K562 (cell line): ENCODE data around the gene USP7. TPM values are rescaled to one million over a fixed set of nuclear protein-coding genes. Genes with fewer than 3 reads are reported as not detected.

Experiments used
- ATAC-seq: fragments of 200-7000 bp; cut with Tn5 transposase; 3 replicates; pipeline ENCODE4 v1.9.1; 2020; ENCODE audit warnings: moderate library complexity
- BruUV-seq: library from RNA; stranded (reverse); fragments of 400-500 nt; replicated peaks from 2 replicates; lab custom pipeline; 2021; lab: Mats Ljungman, UMichigan
- CTCF ChIA-PET: fragments of 300-600 bp; formaldehyde crosslinking; extraction: SDS; loops from one replicate; lab custom pipeline; 2021; ENCODE audit warnings: low intra/inter-chr PET ratio; lab: Yijun Ruan, JAX
- POLR2A ChIA-PET: fragments of 300-600, 350-650 bp; sonication (Branson Sonifier 250); formaldehyde crosslinking; extraction: SDS; loops from one replicate; lab custom pipeline; 2021; ENCODE audit warnings: antibody characterized with exemption, inconsistent platforms; lab: Yijun Ruan, JAX
- DNase-seq, 4 experiments: peaks; one replicate each; pipeline versions ENCODE4 v3.0.0 to v3.0.0-alpha.2; 2011 to 2018; ENCODE audit warnings: low spot score in 3 of 4, mixed read lengths in 3 of 4; ENCODE audit errors: extremely low read depth in 1 of 4
- FAIRE-seq: peaks from 2 replicates; lab custom pipeline; 2011; peaks lifted over from hg19 to GRCh38; lab: Jason Lieb, UNC
- H2AFZ ChIP-seq: 2 replicates; pipeline ENCODE4 v1.6.0; 2011; ENCODE audit warnings: low read depth, low read length, control low read depth, inconsistent platforms
- H3K27ac ChIP-seq: fragments of 200-600 bp; 3 replicates; pipeline ENCODE4 v1.8.0; 2011; ENCODE audit warnings: low read depth, mild to moderate bottlenecking, control low read depth, inconsistent platforms, low read length, moderate library complexity, mixed read lengths; ENCODE audit errors: extremely low read depth
- H3K27me3 ChIP-seq, 2 experiments: fragments of 300-600 bp in 1 of 2; 2 replicates in 1 of 2; 3 replicates in 1 of 2; pipeline versions ENCODE4 v1.6.0 to v1.8.0; 2011; ENCODE audit warnings: inconsistent platforms in 2 of 2, low read length in 2 of 2, mild to moderate bottlenecking in 1 of 2, mixed read lengths in 1 of 2, moderate library complexity in 1 of 2; ENCODE audit not compliant: control insufficient read depth in 2 of 2, insufficient read depth in 2 of 2
- H3K36me3 ChIP-seq: fragments of 300-600 bp; 3 replicates; pipeline ENCODE4 v1.8.0; 2011; ENCODE audit warnings: mild to moderate bottlenecking, low read length, inconsistent platforms; ENCODE audit not compliant: control insufficient read depth, insufficient read depth
- H3K4me1 ChIP-seq, 2 experiments: fragments of 200-600 bp in 1 of 2; replicated peaks in 1 of 2; 2 replicates in 1 of 2; 3 replicates in 1 of 2; pipeline versions ENCODE4 v1.5.1 to v1.8.0; 2011; ENCODE audit warnings: inconsistent platforms in 2 of 2, low read length in 2 of 2, mild to moderate bottlenecking in 1 of 2, mixed read lengths in 1 of 2, moderate library complexity in 1 of 2; ENCODE audit not compliant: control insufficient read depth in 2 of 2, insufficient read depth in 2 of 2
- H3K4me2 ChIP-seq: 2 replicates; pipeline ENCODE4 v1.6.1; 2011; ENCODE audit warnings: low read length, control low read depth, inconsistent platforms, mixed read lengths; ENCODE audit not compliant: insufficient read depth
- H3K4me3 ChIP-seq: fragments of 200-600 bp; sonication (generic), shearing (Covaris generic); 2 replicates; pipeline ENCODE4 v1.5.1; 2016; ENCODE audit warnings: control low read depth, inconsistent platforms
- H3K79me2 ChIP-seq: fragments of 200-600 bp; 3 replicates; pipeline ENCODE4 v1.8.0; 2011; ENCODE audit warnings: low read length, inconsistent platforms; ENCODE audit not compliant: control insufficient read depth, insufficient read depth
- H3K9ac ChIP-seq, 2 experiments: 2 replicates each; pipeline versions ENCODE4 v1.6.0 to v1.6.1; 2011; ENCODE audit warnings: low read depth in 2 of 2, low read length in 2 of 2, control low read depth in 1 of 2, inconsistent platforms in 1 of 2, mild to moderate bottlenecking in 1 of 2, mixed read lengths in 1 of 2; ENCODE audit not compliant: insufficient read depth in 1 of 2
- H3K9me1 ChIP-seq: one replicate; pipeline ENCODE4 v1.6.0; 2011; ENCODE audit warnings: inconsistent platforms, mild to moderate bottlenecking, low read length, moderate library complexity; ENCODE audit not compliant: control insufficient read depth, insufficient read depth
- H3K9me3 ChIP-seq: replicated peaks from 2 replicates; pipeline ENCODE4 v1.5.1; 2011; ENCODE audit warnings: low read depth, low read length, inconsistent platforms; ENCODE audit not compliant: control insufficient read depth, insufficient read depth
- H4K20me1 ChIP-seq: replicated peaks from 2 replicates; pipeline ENCODE4 v1.6.1; 2011; ENCODE audit warnings: low read length, inconsistent platforms, mixed read lengths; ENCODE audit not compliant: control insufficient read depth, insufficient read depth
- DDX20 ChIP-seq: fragments of 450-650 bp; IDR thresholded peaks from 2 replicates; pipeline ENCODE4 v1.6.1; 2016; ENCODE audit warnings: missing genetic modification characterization, low read depth, mild to moderate bottlenecking, missing compliant biosample characterization, moderate library complexity
- FIP1L1 ChIP-seq: fragments of 200-400 bp; formaldehyde crosslinking; IDR thresholded peaks from 2 replicates; pipeline ENCODE4 v1.6.1; 2018; ENCODE audit warnings: mild to moderate bottlenecking, low read depth, low read length; ENCODE audit not compliant: poor library complexity, severe bottlenecking
- GATAD2B ChIP-seq: fragments of 450-650 bp; IDR thresholded peaks from 2 replicates; pipeline ENCODE4 v1.6.1; 2017; ENCODE audit warnings: mild to moderate bottlenecking, borderline replicate concordance
- HDAC1 ChIP-seq, 2 experiments: fragments of 450-650 bp; IDR thresholded peaks; 2 replicates each; pipeline ENCODE4 v1.6.1; 2016 to 2017; ENCODE audit warnings: inconsistent platforms in 1 of 2, mild to moderate bottlenecking in 1 of 2, moderate library complexity in 1 of 2
- MTA2 ChIP-seq: fragments of 450-650 bp; IDR thresholded peaks from 2 replicates; pipeline ENCODE4 v1.6.1; 2016; ENCODE audit warnings: low read depth
- NFIC ChIP-seq: fragments of 450-650 bp; IDR thresholded peaks from 2 replicates; pipeline ENCODE4 v1.6.1; 2017; ENCODE audit warnings: mild to moderate bottlenecking, inconsistent platforms
- SIX5 ChIP-seq, 2 experiments: IDR thresholded peaks; 2 replicates each; pipeline ENCODE4 v1.6.1; 2011; ENCODE audit warnings: low read length in 2 of 2, borderline replicate concordance in 1 of 2, low read depth in 1 of 2, mild to moderate bottlenecking in 1 of 2, moderate library complexity in 1 of 2; ENCODE audit not compliant: insufficient read depth in 1 of 2
- ZBTB8A ChIP-seq: fragments of 450-650 bp; IDR thresholded peaks from 2 replicates; pipeline ENCODE4 v1.6.1; 2018; ENCODE audit warnings: mild to moderate bottlenecking, moderate library complexity; ENCODE audit not compliant: partially characterized antibody
- ZNF780A ChIP-seq: fragments of 250-450 bp; sonication (Bioruptor Pico); IDR thresholded peaks from 2 replicates; pipeline ENCODE4 v1.5.0; 2021; ENCODE audit warnings: mild to moderate bottlenecking
- WGBS: fragments of 100-300 bp; shearing (Covaris generic); methylation state at CpG from one replicate; pipeline ENCODE4 v1.1.6; 2016; ENCODE audit warnings: low coverage, mixed read lengths; ENCODE audit not compliant: insufficient coverage; ENCODE audit errors: missing lambda C conversion rate; 5-methylcytosine and 5-hydroxymethylcytosine counted together
- in situ Hi-C: fragments of 300-500 bp; cut with MboI; formaldehyde crosslinking; loops from 4 replicates; pipeline ENCODE4 v1.15.0; 2018; ENCODE audit warnings: inconsistent platforms, mixed read lengths
- intact Hi-C: fragments of 100-400 bp; cut with micrococcal nuclease; formaldehyde crosslinking; loops from 2 replicates; pipeline ENCODE4 v1.14.2; 2022
- polyA plus RNA-seq, 8 experiments: library from polyadenylated mRNA; depleted of rRNA in 4 of 8; stranded (reverse) in 5 of 8; unstranded in 3 of 8; fragments of >200 nt; fragmentation: Nextera tagmentation in 2 of 8; fragmentation: Illumina TruSeq in 1 of 8; extraction: Ambion mirVana in 2 of 8; extraction: Trizol in 1 of 8; gene quantifications; 2 replicates each; pipeline versions ENCODE4 v1.2.1 to v1.2.3, GENCODE V29; 2011 to 2014; ENCODE audit warnings: inconsistent platforms in 1 of 8, missing spikeins in 1 of 8
- total RNA-seq, 7 experiments: library from RNA; depleted of rRNA in 6 of 7; stranded (reverse); fragments of >200 nt in 6 of 7; fragmentation: Illumina TruSeq in 2 of 7; extraction: Trizol in 2 of 7; gene quantifications; 2 replicates each; pipeline versions ENCODE4 v1.2.1 to v1.2.3, GENCODE V29; 2011 to 2021; ENCODE audit warnings: low replicate concordance in 1 of 7
- TF ChIP-seq, protein P1 (sequence below): fragments of 250-450 bp; sonication (Bioruptor Pico); IDR thresholded peaks from 2 replicates; pipeline ENCODE4 v1.9.0; 2021; ENCODE audit warnings: mild to moderate bottlenecking, inconsistent platforms

Gene USP7
- total and polyA plus RNA-seq, 9 of the 15 experiments (the other 6 are each of a cell fraction or from before 2014, with no cell fraction given), result 17.1 to 145 (median 57.9) TPM

DNA sequence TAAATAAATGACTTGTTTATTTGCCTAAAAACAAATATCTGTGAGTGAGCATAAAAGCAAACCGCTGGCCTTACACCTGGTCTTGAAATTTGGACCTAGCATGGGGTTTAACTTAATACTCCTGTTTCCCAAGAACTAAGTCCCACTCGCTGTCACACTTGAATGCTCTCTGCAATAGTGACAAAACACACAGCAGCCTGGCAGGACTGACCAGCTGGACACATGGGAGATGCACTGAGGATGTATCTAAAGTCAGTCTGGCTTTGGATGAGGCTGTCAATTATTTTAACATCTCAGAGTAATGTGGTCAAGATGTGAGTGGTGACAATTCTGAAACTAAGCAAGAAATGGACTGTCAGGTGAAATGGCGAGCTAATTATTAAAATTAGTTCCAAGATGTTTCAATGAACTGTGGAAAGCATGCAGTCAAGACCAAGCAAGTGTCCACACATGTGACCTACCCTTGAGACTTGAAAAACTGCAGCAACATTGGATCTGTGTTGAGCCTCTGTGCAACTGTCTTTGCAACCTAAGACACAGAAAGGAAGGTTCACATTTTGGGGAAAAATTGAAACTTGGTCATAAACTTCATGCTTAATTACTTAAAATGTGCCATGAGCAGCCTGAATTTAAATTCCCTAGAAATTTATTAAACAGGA is 64.9 kb downstream of the USP7 start:
- WGBS, result 90% methylated on average over 3 of the region's 3 CpGs
- POLR2A ChIA-PET, result interaction anchor here (1.5 kb wide), 1 partner anchor 74 kb away, joined by 4 read pairs; no protein-coding TSS in a partner anchor
- intact Hi-C loops, result no loop called here
- no peaks in the 10 kb centered on the region for H3K4me1 ChIP-seq
- H3K4me2 ChIP-seq, result no peak overlapping the region
- H3K79me2 ChIP-seq, result no peaks in the 10 kb centered on the region
- ATAC-seq (no peak), DNase-seq (no peak), FAIRE-seq (no peak)
- in situ Hi-C loops, result no loop called here
- no peaks in the 10 kb centered on the region for H4K20me1 ChIP-seq
- CTCF ChIA-PET, result interaction anchor here (0.6 kb wide), 1 partner anchor 231 kb away, joined by 4 read pairs; no protein-coding TSS in a partner anchor
- H3K27me3 ChIP-seq, result no peaks in the 10 kb centered on the region
- no peaks in the 10 kb centered on the region for H3K9me1 ChIP-seq
- H2AFZ ChIP-seq, result no peak overlapping the region
- no peak overlapping the region for H3K9ac ChIP-seq
- TF ChIP-seq NFIC, result no peak
- TF ChIP-seq ZNF780A (CRISPR knock-in tag), result no peak
- no peak for TF ChIP-seq DDX20
- TF ChIP-seq, protein P1, sequence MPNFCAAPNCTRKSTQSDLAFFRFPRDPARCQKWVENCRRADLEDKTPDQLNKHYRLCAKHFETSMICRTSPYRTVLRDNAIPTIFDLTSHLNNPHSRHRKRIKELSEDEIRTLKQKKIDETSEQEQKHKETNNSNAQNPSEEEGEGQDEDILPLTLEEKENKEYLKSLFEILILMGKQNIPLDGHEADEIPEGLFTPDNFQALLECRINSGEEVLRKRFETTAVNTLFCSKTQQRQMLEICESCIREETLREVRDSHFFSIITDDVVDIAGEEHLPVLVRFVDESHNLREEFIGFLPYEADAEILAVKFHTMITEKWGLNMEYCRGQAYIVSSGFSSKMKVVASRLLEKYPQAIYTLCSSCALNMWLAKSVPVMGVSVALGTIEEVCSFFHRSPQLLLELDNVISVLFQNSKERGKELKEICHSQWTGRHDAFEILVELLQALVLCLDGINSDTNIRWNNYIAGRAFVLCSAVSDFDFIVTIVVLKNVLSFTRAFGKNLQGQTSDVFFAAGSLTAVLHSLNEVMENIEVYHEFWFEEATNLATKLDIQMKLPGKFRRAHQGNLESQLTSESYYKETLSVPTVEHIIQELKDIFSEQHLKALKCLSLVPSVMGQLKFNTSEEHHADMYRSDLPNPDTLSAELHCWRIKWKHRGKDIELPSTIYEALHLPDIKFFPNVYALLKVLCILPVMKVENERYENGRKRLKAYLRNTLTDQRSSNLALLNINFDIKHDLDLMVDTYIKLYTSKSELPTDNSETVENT (CRISPR knock-in tag), result no peak
- TF ChIP-seq HDAC1 (IDR thresholded peaks at IDR 0.05), result no peak
- no peak for TF ChIP-seq MTA2
- no peak for TF ChIP-seq GATAD2B
- no peak for TF ChIP-seq ZBTB8A
- no peak for TF ChIP-seq FIP1L1
- TF ChIP-seq SIX5 (IDR thresholded peaks at IDR 0.05; ENCODE audit: borderline replicate concordance in 1 of 2, insufficient read depth in 1 of 2, low read depth in 1 of 2, low read length in 2 of 2), result no peak
- H3K36me3 ChIP-seq, result peaks cover 96% of the 10 kb centered on the region
- no peak overlapping the region for H3K4me3 ChIP-seq
- BruUV-seq, result no TSS peak
- H3K9me3 ChIP-seq, result no peaks in the 10 kb centered on the region
- no peak overlapping the region for H3K27ac ChIP-seq
